ENCODE results near the gene NTRK2. TPM values are rescaled to one million over a fixed set of nuclear protein-coding genes. Genes with fewer than 3 reads are reported as not detected.
"Not testable (repeated sequence)": the region's sequence is repeated elsewhere in the genome, so short reads cannot be mapped to it uniquely, and the experiment has no call there.

The NTRK2 gene
- total RNA-seq, 2 experiments from 2014 or later = 0.06 TPM; not detected in 1

GRCh38 chr9:85062385-85063022 lies 393.0 kb downstream of the NTRK2 start:
- no peak overlapping the region for H3K27ac ChIP-seq (ENCODE audit: low read depth, low read length, poor library complexity, severe bottlenecking)
- H3K9me2 ChIP-seq (ENCODE audit: insufficient read depth, low read length) = no peaks in the 10 kb centered on the region
- no peak for TF ChIP-seq EZH2phosphoT487 (IDR thresholded peaks at IDR 0.05; ENCODE audit: borderline replicate concordance, low read depth, low read length)
- TF ChIP-seq CTCF (conservative IDR thresholded peaks at IDR 0.05; ENCODE audit: low read length) = no peak
- intact Hi-C loops (cut with micrococcal nuclease; ENCODE audit: unreplicated experiment) = no loop called here
- H3K9me3 ChIP-seq (ENCODE audit: low read length) = no peaks in the 10 kb centered on the region
- no peak for DNase-seq (ENCODE audit: low spot score)
- BruUV-seq (replicated peaks) = no TSS peak
- H4K20me1 ChIP-seq (ENCODE audit: insufficient read depth, low read length) = no peaks in the 10 kb centered on the region
- no peak overlapping the region for H3K4me2 ChIP-seq (ENCODE audit: low read length)
- H2AFZ ChIP-seq (ENCODE audit: low read length) = no peak overlapping the region
- ChIA-PET CTCF (ENCODE audit: unreplicated experiment) (no interaction called here), POLR2A (no interaction called here)
- no peaks in the 10 kb centered on the region for H3K36me3 ChIP-seq (ENCODE audit: insufficient read depth, low read length)
- H3K4me3 ChIP-seq (ENCODE audit: low read depth, low read length, poor library complexity, severe bottlenecking) = no peak overlapping the region
- no peaks in the 10 kb centered on the region for H3K4me1 ChIP-seq (ENCODE audit: insufficient read depth, low read length, poor library complexity, severe bottlenecking)
- no peaks in the 10 kb centered on the region for H3K79me2 ChIP-seq (ENCODE audit: insufficient read depth, low read depth, low read length)

- no peak for DNase-seq (ENCODE audit: low spot score)
- H3K4me3 ChIP-seq (ENCODE audit: low read depth, low read length, poor library complexity, severe bottlenecking) = no peak overlapping the region
- no peaks in the 10 kb centered on the region for H3K79me2 ChIP-seq (ENCODE audit: insufficient read depth, low read depth, low read length)
- H3K4me2 ChIP-seq (ENCODE audit: low read length) = no peak overlapping the region
- no TSS peak for BruUV-seq (replicated peaks)
- TF ChIP-seq EZH2phosphoT487 (IDR thresholded peaks at IDR 0.05; ENCODE audit: borderline replicate concordance, low read depth, low read length) (no peak), CTCF (conservative IDR thresholded peaks at IDR 0.05; ENCODE audit: low read length) (no peak)
- H4K20me1 ChIP-seq (ENCODE audit: insufficient read depth, low read length) = no peaks in the 10 kb centered on the region
- no peaks in the 10 kb centered on the region for H3K4me1 ChIP-seq (ENCODE audit: insufficient read depth, low read length, poor library complexity, severe bottlenecking)
- intact Hi-C loops (cut with micrococcal nuclease; ENCODE audit: unreplicated experiment) = no loop called here
- no peaks in the 10 kb centered on the region for H3K9me3 ChIP-seq (ENCODE audit: low read length)
- ChIA-PET CTCF (ENCODE audit: unreplicated experiment) (no interaction called here), POLR2A (interaction anchor here (0.7 kb wide), 1 partner anchor 62 kb away, joined by 5 read pairs; no protein-coding TSS in a partner anchor)
- H3K36me3 ChIP-seq (ENCODE audit: insufficient read depth, low read length) = no peaks in the 10 kb centered on the region
- no peak overlapping the region for H3K27ac ChIP-seq (ENCODE audit: low read depth, low read length, poor library complexity, severe bottlenecking)
- H2AFZ ChIP-seq (ENCODE audit: low read length) = no peak overlapping the region
- H3K9me2 ChIP-seq (ENCODE audit: insufficient read depth, low read length) = no peaks in the 10 kb centered on the region
Measured at GRCh38 chr9:85064811-85065371, 395.4 kb downstream of the NTRK2 start.

- Histone ChIP-seq H2AFZ (ENCODE audit: low read length) (no peak overlapping the region), H3K79me2 (ENCODE audit: insufficient read depth, low read depth, low read length) (no peaks in the 10 kb centered on the region), H3K36me3 (ENCODE audit: insufficient read depth, low read length) (no peaks in the 10 kb centered on the region), H3K4me2 (ENCODE audit: low read length) (no peak overlapping the region), H3K4me3 (ENCODE audit: low read depth, low read length, poor library complexity, severe bottlenecking) (no peak overlapping the region), H3K9me3 (ENCODE audit: low read length) (no peaks in the 10 kb centered on the region), H4K20me1 (ENCODE audit: insufficient read depth, low read length) (no peaks in the 10 kb centered on the region), H3K4me1 (ENCODE audit: insufficient read depth, low read length, poor library complexity, severe bottlenecking) (no peaks in the 10 kb centered on the region), H3K27ac (ENCODE audit: low read depth, low read length, poor library complexity, severe bottlenecking) (no peak overlapping the region), H3K9me2 (ENCODE audit: insufficient read depth, low read length) (no peaks in the 10 kb centered on the region)
- ChIA-PET CTCF (ENCODE audit: unreplicated experiment) (no interaction called here), POLR2A (no interaction called here)
- intact Hi-C loops (cut with micrococcal nuclease; ENCODE audit: unreplicated experiment) = no loop called here
- BruUV-seq (replicated peaks) = no TSS peak
- TF ChIP-seq EZH2phosphoT487 (IDR thresholded peaks at IDR 0.05; ENCODE audit: borderline replicate concordance, low read depth, low read length) = no peak
- TF ChIP-seq CTCF (conservative IDR thresholded peaks at IDR 0.05; ENCODE audit: low read length) = no peak
- no peak for DNase-seq (ENCODE audit: low spot score)
Measured at GRCh38 chr9:85067792-85068191, 398.3 kb downstream of the NTRK2 start.

- not testable (repeated sequence) for DNase-seq (ENCODE audit: low spot score)
Measured at GRCh38 chr9:85069421-85069820, 399.9 kb downstream of the NTRK2 start.

More at GRCh38 chr9:85069421-85069820, 399.9 kb downstream of the NTRK2 start:
- intact Hi-C loops (cut with micrococcal nuclease; ENCODE audit: unreplicated experiment); H3K9me2 ChIP-seq (ENCODE audit: insufficient read depth, low read length); H3K4me3 ChIP-seq (ENCODE audit: low read depth, low read length, poor library complexity, severe bottlenecking); H3K4me1 ChIP-seq (ENCODE audit: insufficient read depth, low read length, poor library complexity, severe bottlenecking); H3K27ac ChIP-seq (ENCODE audit: low read depth, low read length, poor library complexity, severe bottlenecking); BruUV-seq (replicated peaks); H2AFZ ChIP-seq (ENCODE audit: low read length); H3K79me2 ChIP-seq (ENCODE audit: insufficient read depth, low read depth, low read length); CTCF ChIA-PET (ENCODE audit: unreplicated experiment); H3K4me2 ChIP-seq (ENCODE audit: low read length); H3K9me3 ChIP-seq (ENCODE audit: low read length); POLR2A ChIA-PET; H3K36me3 ChIP-seq (ENCODE audit: insufficient read depth, low read length); H4K20me1 ChIP-seq (ENCODE audit: insufficient read depth, low read length): not testable (repeated sequence)

Measured in OCI-LY7 (cell line).